Dendritic cell treated with granulocyte-macrophage colony-stimulating factor and Interleukin-4, amounts not matched to agents 40 ng/mL and 50 ng/mL, for 4 days (primary cell): ENCODE data around the gene SPECC1.
"Not testable (repeated sequence)": the region's sequence is repeated elsewhere in the genome, so short reads cannot be mapped to it uniquely, and the experiment has no call there.

Source experiments
- H3K27ac Mint-ChIP-seq: one replicate; pipeline ENCODE4 v1.8.0; 2022; ENCODE audit warnings: mild to moderate bottlenecking, mixed read lengths
- H3K27me3 Mint-ChIP-seq: one replicate; pipeline ENCODE4 v1.8.0; 2022; ENCODE audit warnings: mild to moderate bottlenecking, mixed read lengths
- H3K36me3 Mint-ChIP-seq: one replicate; pipeline ENCODE4 v1.8.0; 2022; ENCODE audit warnings: low read depth, mixed read lengths
- H3K4me1 Mint-ChIP-seq: one replicate; pipeline ENCODE4 v1.8.0; 2022; ENCODE audit warnings: low read depth, mixed read lengths
- H3K4me3 Mint-ChIP-seq: one replicate; pipeline ENCODE4 v1.8.0; 2022; ENCODE audit warnings: mild to moderate bottlenecking, moderate library complexity, mixed read lengths
- H3K9me3 Mint-ChIP-seq: one replicate; pipeline ENCODE4 v1.8.0; 2022; ENCODE audit warnings: mixed read lengths
- intact Hi-C: fragments of 100-400 bp; cut with micrococcal nuclease; formaldehyde crosslinking; loops from one replicate; pipeline ENCODE4 v1.15.0; 2022

SPECC1 gene

GRCh38 chr17:19991252-19991885 lies 17.8 kb upstream of the SPECC1 start:
- no peak overlapping the region for H3K27ac Mint-ChIP-seq
- peaks cover 14% of the 10 kb centered on the region for H3K27me3 Mint-ChIP-seq
- H3K4me3 Mint-ChIP-seq, result no peak overlapping the region
- H3K36me3 Mint-ChIP-seq, result no peaks in the 10 kb centered on the region
- peaks cover 26% of the 10 kb centered on the region for H3K4me1 Mint-ChIP-seq
- H3K9me3 Mint-ChIP-seq, result no peaks in the 10 kb centered on the region
- intact Hi-C loops, result loop anchor here (5.0 to 10.0 kb wide), 2 partner anchors 236 to 323 kb away; no protein-coding TSS in a partner anchor

- H3K9me3 Mint-ChIP-seq, result no peaks in the 10 kb centered on the region
- H3K4me3 Mint-ChIP-seq, result no peak overlapping the region
- no peak overlapping the region for H3K27ac Mint-ChIP-seq
- H3K27me3 Mint-ChIP-seq, result peaks cover 13% of the 10 kb centered on the region
- peaks cover 20% of the 10 kb centered on the region for H3K4me1 Mint-ChIP-seq
- intact Hi-C loops, result loop anchor here (1.0 to 10.0 kb wide), 3 partner anchors 123 to 322 kb away; no protein-coding TSS in a partner anchor
- no peaks in the 10 kb centered on the region for H3K36me3 Mint-ChIP-seq
Observed at GRCh38 chr17:19992803-19993713, 16.1 kb upstream of the SPECC1 start.

- Mint-ChIP-seq H3K4me1 (peaks cover 16% of the 10 kb centered on the region), H3K4me3 (no peak overlapping the region), H3K27ac (no peak overlapping the region), H3K9me3 (no peaks in the 10 kb centered on the region), H3K27me3 (peaks cover 16% of the 10 kb centered on the region), H3K36me3 (no peaks in the 10 kb centered on the region)
- intact Hi-C loops, result loop anchor here (10.0 kb wide), 1 partner anchor 319 kb away; no protein-coding TSS in a partner anchor
Observed at GRCh38 chr17:19996086-19996485, 13.1 kb upstream of the SPECC1 start.

DNA sequence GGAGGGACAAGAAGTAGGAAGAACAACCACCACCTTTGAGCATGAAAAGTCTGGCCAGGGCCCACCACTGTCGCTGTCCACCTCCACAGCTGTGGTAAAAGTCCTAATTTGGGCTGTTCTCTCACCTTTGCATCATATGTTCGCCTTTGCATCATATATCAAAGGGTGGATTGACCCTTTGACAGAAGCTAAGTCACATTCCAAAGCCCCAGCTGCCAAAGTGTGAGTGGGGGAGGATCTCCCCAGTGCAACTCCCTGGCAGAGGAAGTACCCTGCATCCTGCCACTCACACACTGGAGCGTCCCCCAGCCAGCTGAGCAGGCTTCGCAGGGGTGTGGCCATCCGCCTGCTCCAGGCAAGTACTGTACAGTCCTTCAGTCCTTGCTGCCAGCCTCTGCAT lies 12.7 kb upstream of the SPECC1 start:
- no peak overlapping the region for H3K4me3 Mint-ChIP-seq
- H3K27ac Mint-ChIP-seq, result no peak overlapping the region
- peaks cover 16% of the 10 kb centered on the region for H3K4me1 Mint-ChIP-seq
- peaks cover 15% of the 10 kb centered on the region for H3K27me3 Mint-ChIP-seq
- intact Hi-C loops, result loop anchor here (10.0 kb wide), 1 partner anchor 318 kb away; no protein-coding TSS in a partner anchor
- no peaks in the 10 kb centered on the region for H3K36me3 Mint-ChIP-seq
- H3K9me3 Mint-ChIP-seq, result no peaks in the 10 kb centered on the region

DNA sequence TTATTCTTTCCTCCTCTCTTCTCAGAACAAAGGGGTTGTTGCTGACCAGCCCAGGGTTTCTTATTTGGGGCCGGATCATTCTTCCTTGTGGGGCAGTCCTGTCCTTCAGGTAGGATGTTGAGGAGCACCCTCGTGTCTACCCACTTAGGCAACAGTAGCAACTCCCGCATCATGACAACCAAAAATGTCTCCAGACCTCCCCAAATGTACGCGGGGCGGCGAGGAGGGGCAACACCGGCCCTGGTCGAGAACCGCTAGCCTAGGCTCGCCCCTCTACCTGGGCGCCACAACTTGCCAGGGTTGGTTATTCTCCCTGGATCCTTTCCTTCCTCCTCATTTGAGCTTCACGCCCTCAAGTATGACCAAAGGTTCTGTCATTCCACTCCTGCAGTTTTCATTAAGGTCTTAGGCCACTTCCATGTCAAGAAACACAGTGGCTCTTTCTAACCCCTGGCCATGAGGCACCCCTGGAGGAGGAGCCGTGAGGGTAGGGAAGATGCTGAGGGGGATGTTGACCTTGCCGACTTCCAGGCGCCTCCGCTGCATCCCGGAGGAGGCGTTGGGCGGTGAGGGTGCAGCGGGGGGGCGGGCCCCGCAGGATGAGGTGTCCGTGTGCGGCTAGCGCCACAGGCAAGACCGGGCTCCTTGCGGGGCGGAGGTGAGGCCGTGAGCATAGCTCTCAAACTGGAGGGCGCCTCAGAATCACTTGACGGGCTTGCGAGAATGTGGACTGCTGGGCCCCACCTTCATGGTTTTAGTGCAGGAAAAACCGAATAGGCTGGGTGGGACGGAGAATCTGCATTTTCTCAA lies 712 bp upstream of the SPECC1 start:
- Mint-ChIP-seq H3K9me3 (no peaks in the 10 kb centered on the region), H3K27ac (peak overlapping the region; percentile 61), H3K4me3 (peak overlapping the region; percentile 92), H3K27me3 (peaks cover 41% of the 10 kb centered on the region), H3K4me1 (peaks cover 23% of the 10 kb centered on the region), H3K36me3 (no peaks in the 10 kb centered on the region)
- intact Hi-C loops, result loop anchor here (5.0 kb wide), 1 partner anchor 109 kb away; no protein-coding TSS in a partner anchor

DNA sequence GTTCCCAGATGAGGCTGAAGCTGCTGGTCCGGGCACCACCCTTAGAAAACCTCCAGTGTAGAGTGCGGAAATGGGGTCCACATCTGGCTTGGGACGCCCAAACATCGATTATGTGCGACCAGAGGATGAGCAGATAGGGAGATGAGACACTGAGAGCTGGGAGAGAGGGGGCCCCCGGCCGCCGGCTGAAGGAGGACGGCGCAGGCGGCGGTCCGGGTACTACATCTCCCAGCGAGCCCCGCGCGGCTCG lies 182 bp upstream of the SPECC1 start:
- Mint-ChIP-seq H3K9me3 (no peaks in the 10 kb centered on the region), H3K4me3 (peak overlapping the region; percentile 92), H3K36me3 (no peaks in the 10 kb centered on the region), H3K4me1 (peaks cover 20% of the 10 kb centered on the region), H3K27me3 (peaks cover 41% of the 10 kb centered on the region), H3K27ac (peak overlapping the region; percentile 61)
- intact Hi-C loops, result loop anchor here (5.0 kb wide), 1 partner anchor 108 kb away; no protein-coding TSS in a partner anchor

GRCh38 chr17:20010099-20010863 lies 1.1 kb downstream of the SPECC1 start:
- H3K27ac Mint-ChIP-seq, result peak overlapping the region; percentile 32

DNA sequence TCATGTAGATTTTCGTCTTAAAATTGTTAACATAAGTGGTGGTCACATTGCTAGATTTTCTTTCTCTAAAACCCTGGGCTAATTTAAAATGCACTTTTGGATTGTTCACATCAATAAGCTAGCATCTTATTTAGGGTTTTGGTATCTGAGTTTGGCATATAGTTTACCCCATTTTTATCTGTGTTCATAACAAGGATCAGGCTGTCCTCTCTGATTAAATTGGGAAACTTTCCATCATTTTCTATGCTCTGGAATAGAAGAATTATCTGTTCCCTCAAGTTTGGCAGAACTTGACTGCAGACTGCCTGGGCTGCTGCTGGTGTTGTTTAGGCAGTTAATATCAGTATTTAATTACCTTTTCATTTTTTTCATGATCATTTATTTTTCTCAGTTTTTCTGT lies 1.8 kb downstream of the SPECC1 start:
- Mint-ChIP-seq H3K4me1 (peaks cover 20% of the 10 kb centered on the region), H3K27ac (no peak overlapping the region), H3K9me3 (no peaks in the 10 kb centered on the region), H3K36me3 (no peaks in the 10 kb centered on the region), H3K4me3 (no peak overlapping the region), H3K27me3 (peaks cover 30% of the 10 kb centered on the region)
- intact Hi-C loops, result no loop called here

More at GRCh38 chr17:20010099-20010863, 1.1 kb downstream of the SPECC1 start:
- H3K36me3 Mint-ChIP-seq, result no peaks in the 10 kb centered on the region
- peak overlapping the region; percentile 92 for H3K4me3 Mint-ChIP-seq
- H3K9me3 Mint-ChIP-seq, result no peaks in the 10 kb centered on the region
- peaks cover 35% of the 10 kb centered on the region for H3K27me3 Mint-ChIP-seq
- intact Hi-C loops, result no loop called here
- H3K4me1 Mint-ChIP-seq, result peaks cover 20% of the 10 kb centered on the region

DNA sequence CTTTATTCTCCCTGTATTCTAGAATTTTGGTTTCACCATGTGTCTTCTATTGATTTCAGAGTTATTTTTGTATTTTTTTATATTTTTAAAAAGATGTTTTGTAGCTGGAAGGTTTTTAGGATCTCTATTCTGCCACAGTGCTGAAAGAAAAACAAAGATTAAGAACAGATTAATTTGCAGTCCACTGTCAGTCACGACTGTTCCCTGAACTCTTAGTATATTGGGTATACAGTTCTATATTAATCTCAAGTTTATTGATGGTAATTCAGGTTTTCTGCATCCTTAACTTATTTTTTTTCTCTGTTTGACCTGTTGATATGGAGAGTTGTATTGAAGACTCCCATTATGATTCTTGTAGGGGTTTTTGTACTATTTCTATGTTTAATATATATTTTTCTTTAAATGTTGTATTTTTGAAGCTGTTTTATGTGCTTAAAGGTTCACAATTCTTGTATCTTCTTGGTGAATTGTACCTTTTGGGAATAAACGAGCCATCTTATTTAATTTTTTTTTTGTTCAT lies 2.9 kb downstream of the SPECC1 start:
- H3K4me3 Mint-ChIP-seq, result no peak overlapping the region
- peaks cover 20% of the 10 kb centered on the region for H3K4me1 Mint-ChIP-seq
- H3K36me3 Mint-ChIP-seq, result peaks cover 3% of the 10 kb centered on the region
- H3K9me3 Mint-ChIP-seq, result no peaks in the 10 kb centered on the region
- peaks cover 21% of the 10 kb centered on the region for H3K27me3 Mint-ChIP-seq
- intact Hi-C loops, result no loop called here
- no peak overlapping the region for H3K27ac Mint-ChIP-seq

DNA sequence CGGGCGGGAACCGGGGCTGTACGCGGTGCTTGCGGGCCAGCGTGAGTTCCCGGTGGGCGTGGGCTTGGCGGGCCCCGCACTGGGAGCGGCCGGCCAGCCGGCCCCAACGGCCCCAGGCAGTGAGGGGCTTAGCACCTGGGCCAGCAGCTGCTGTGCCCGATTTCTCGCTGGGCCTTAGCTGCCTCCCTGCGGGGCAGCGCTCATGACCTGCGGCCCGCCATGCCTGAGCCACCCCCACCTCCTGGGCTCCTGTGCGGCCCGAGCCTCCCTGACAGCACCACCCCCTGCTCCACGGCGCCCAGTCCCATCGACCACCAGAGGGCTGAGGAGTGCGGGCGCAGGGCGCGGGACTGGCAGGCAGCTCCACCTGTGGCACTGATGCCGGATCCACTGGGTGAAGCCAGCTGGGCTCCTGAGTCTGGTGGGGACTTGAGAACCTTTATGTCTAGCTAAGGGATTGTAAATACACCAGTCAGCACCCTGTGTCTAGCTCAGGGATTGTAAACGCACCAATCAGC lies 7.4 kb downstream of the SPECC1 start:
- intact Hi-C loops, H3K36me3 Mint-ChIP-seq, H3K4me1 Mint-ChIP-seq, H3K9me3 Mint-ChIP-seq, H3K4me3 Mint-ChIP-seq, H3K27me3 Mint-ChIP-seq, H3K27ac Mint-ChIP-seq: not testable (repeated sequence)

DNA sequence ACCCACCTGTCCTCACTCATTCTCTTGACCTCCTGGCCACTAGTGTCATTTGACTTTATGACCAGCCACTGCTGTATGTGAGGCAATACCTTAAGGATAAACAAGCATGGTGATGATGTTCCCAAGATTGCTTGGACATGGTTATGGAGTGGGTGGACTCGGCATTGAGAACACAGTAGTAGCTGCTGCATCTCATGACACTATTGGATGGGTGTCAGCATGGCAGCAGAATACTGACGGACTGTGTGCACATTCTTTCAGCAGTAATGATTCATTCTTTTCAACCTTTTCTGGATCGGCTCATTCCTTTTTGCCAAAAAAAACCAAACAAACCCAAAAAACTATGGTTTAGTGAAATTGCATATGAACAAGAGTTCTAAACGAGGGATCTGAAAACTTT lies 13.5 kb downstream of the SPECC1 start:
- Mint-ChIP-seq H3K27ac (no peak overlapping the region), H3K4me3 (no peak overlapping the region), H3K27me3 (no peaks in the 10 kb centered on the region), H3K9me3 (no peaks in the 10 kb centered on the region), H3K36me3 (no peaks in the 10 kb centered on the region), H3K4me1 (peaks cover 23% of the 10 kb centered on the region)
- intact Hi-C loops, result no loop called here

DNA sequence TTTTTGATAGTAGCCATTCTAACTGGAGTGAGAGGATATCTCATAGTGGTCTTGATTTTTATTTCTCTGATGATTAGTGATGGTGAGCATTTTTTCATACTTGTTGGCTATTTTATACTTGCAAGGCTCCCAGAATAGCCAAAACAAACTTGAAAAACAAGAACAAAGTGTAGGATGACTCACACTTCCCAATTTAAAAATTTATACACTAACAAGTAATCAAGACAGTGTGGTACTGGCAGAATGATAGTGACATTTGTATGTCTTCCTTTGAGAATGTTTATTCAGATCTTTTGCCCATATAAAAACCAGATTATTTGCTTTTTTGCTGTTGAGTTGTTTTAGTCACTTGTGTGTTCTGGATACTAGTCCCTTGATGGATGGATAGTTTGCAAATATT lies 17.8 kb downstream of the SPECC1 start:
- Mint-ChIP-seq H3K36me3 (no peaks in the 10 kb centered on the region), H3K4me3 (no peak overlapping the region), H3K4me1 (peaks cover 28% of the 10 kb centered on the region), H3K27me3 (no peaks in the 10 kb centered on the region), H3K27ac (peak overlapping the region; percentile 67), H3K9me3 (no peaks in the 10 kb centered on the region)
- intact Hi-C loops, result no loop called here

GRCh38 chr17:20028443-20028842 lies 19.3 kb downstream of the SPECC1 start:
- intact Hi-C loops, result no loop called here
- Mint-ChIP-seq H3K27ac (no peak overlapping the region), H3K36me3 (no peaks in the 10 kb centered on the region), H3K9me3 (peaks cover 13% of the 10 kb centered on the region), H3K4me1 (peaks cover 36% of the 10 kb centered on the region), H3K27me3 (no peaks in the 10 kb centered on the region), H3K4me3 (no peak overlapping the region)
